SH-SY5Y (cell line): ENCODE data around the gene STK4.

Source experiments
- GATA2 ChIP-seq: IDR thresholded peaks from 2 replicates; pipeline ENCODE4 v1.6.1; 2011; ENCODE audit warnings: mild to moderate bottlenecking, low read depth, low read length
- GATA3 ChIP-seq: IDR thresholded peaks from 2 replicates; pipeline ENCODE4 v1.6.1; 2011; ENCODE audit warnings: low read depth, mild to moderate bottlenecking, low read length, moderate library complexity

GRCh38 chr20:44979090-44979621, 12.8 kb downstream of the STK4 start:
- TF ChIP-seq GATA2 (no peak), GATA3 (no peak)
